Nephron progenitor cell (in vitro differentiated cells): ENCODE data around the gene KRTAP10-2.
A peak's percentile ranks its signal among the peaks of the same experiment; 100 is the strongest.
"Not testable (repeated sequence)": the region's sequence is repeated elsewhere in the genome, so short reads cannot be mapped to it uniquely, and the experiment has no call there.

Experiments
- DNase-seq: peaks from one replicate; pipeline ENCODE4 v3.0.0; 2021
- H3K27ac Mint-ChIP-seq: 2 replicates; pipeline ENCODE4 v1.8.0; 2021; ENCODE audit warnings: mild to moderate bottlenecking, moderate library complexity, mixed read lengths
- H3K27me3 Mint-ChIP-seq: 2 replicates; pipeline ENCODE4 v1.8.0; 2021; ENCODE audit warnings: mild to moderate bottlenecking, low read depth, mixed read lengths; ENCODE audit not compliant: poor library complexity
- H3K36me3 Mint-ChIP-seq: 2 replicates; pipeline ENCODE4 v1.8.0; 2021; ENCODE audit warnings: low read depth, mixed read lengths
- H3K4me1 Mint-ChIP-seq: 2 replicates; pipeline ENCODE4 v1.8.0; 2021; ENCODE audit warnings: mixed read lengths
- H3K4me3 Mint-ChIP-seq: 2 replicates; pipeline ENCODE4 v1.8.0; 2021; ENCODE audit warnings: mild to moderate bottlenecking, moderate library complexity, mixed read lengths
- H3K9me3 Mint-ChIP-seq: 2 replicates; pipeline ENCODE4 v1.8.0; 2021; ENCODE audit warnings: mild to moderate bottlenecking, moderate library complexity, mixed read lengths
- CTCF ChIP-seq: fragments of 200-600 bp; sonication (generic); IDR thresholded peaks from 2 replicates; pipeline ENCODE4 v1.5.0; 2021; ENCODE audit warnings: antibody characterized with exemption

The KRTAP10-2 gene

GRCh38 chr21:44595524-44595923 is 44.2 kb upstream of the KRTAP10-2 start:
- peaks cover 12% of the 10 kb centered on the region for H3K36me3 Mint-ChIP-seq
- H3K9me3 Mint-ChIP-seq, result peaks cover 26% of the 10 kb centered on the region
- TF ChIP-seq CTCF, result no peak
- DNase-seq, result no peak
- H3K4me1 Mint-ChIP-seq, result peaks cover 56% of the 10 kb centered on the region
- H3K27ac Mint-ChIP-seq, result no peak overlapping the region
- no peak overlapping the region for H3K4me3 Mint-ChIP-seq
- H3K27me3 Mint-ChIP-seq, result peaks cover 5% of the 10 kb centered on the region

- Mint-ChIP-seq H3K36me3 (peaks cover 12% of the 10 kb centered on the region), H3K4me3 (no peak overlapping the region), H3K4me1 (peaks cover 48% of the 10 kb centered on the region), H3K27ac (no peak overlapping the region), H3K27me3 (peaks cover 5% of the 10 kb centered on the region), H3K9me3 (peaks cover 23% of the 10 kb centered on the region)
- TF ChIP-seq CTCF, result no peak
- no peak for DNase-seq
Observed at GRCh38 chr21:44594406-44594916, 43.2 kb upstream of the KRTAP10-2 start.

GRCh38 chr21:44593598-44594405 is 42.5 kb upstream of the KRTAP10-2 start:
- H3K4me3 Mint-ChIP-seq, result peak overlapping the region; percentile 19
- peak overlapping the region; percentile 82 for H3K27ac Mint-ChIP-seq
- H3K36me3 Mint-ChIP-seq, result peaks cover 11% of the 10 kb centered on the region
- DNase-seq, result no peak
- peaks cover 5% of the 10 kb centered on the region for H3K27me3 Mint-ChIP-seq
- no peak for TF ChIP-seq CTCF
- H3K4me1 Mint-ChIP-seq, result peaks cover 46% of the 10 kb centered on the region
- peaks cover 18% of the 10 kb centered on the region for H3K9me3 Mint-ChIP-seq

- no peak for TF ChIP-seq CTCF
- Mint-ChIP-seq H3K27me3 (peaks cover 4% of the 10 kb centered on the region), H3K9me3 (peaks cover 11% of the 10 kb centered on the region), H3K27ac (peak within 1 kb of the TSS; percentile 92), H3K36me3 (peaks cover under 1% of the 10 kb centered on the region), H3K4me3 (no peak within 1 kb of the TSS), H3K4me1 (peaks cover 35% of the 10 kb centered on the region)
- DNase-seq, result no peak
Observed at GRCh38 chr21:44592446-44593311, 41.4 kb upstream of the KRTAP10-2 start, which contains the start of gene KRTAP10-6. Gene KRTAP10-6 (minus strand): TSS chr21:44592505. CDS start chr21:44592484, 21 bp downstream.

- Mint-ChIP-seq H3K27ac (peak overlapping the region; percentile 92), H3K4me1 (peaks cover 35% of the 10 kb centered on the region), H3K9me3 (peaks cover 14% of the 10 kb centered on the region)
- DNase-seq, H3K36me3 Mint-ChIP-seq, H3K4me3 Mint-ChIP-seq, H3K27me3 Mint-ChIP-seq: not testable (repeated sequence)
Observed at GRCh38 chr21:44591801-44592130, 40.5 kb upstream of the KRTAP10-2 start.

GRCh38 chr21:44590897-44591800 is 39.8 kb upstream of the KRTAP10-2 start:
- Mint-ChIP-seq H3K27ac (peak overlapping the region; percentile 92), H3K4me1 (peaks cover 35% of the 10 kb centered on the region), H3K9me3 (peaks cover 20% of the 10 kb centered on the region)
- H3K27me3 Mint-ChIP-seq, DNase-seq, H3K4me3 Mint-ChIP-seq, H3K36me3 Mint-ChIP-seq: not testable (repeated sequence)
